LNCAP (cell line): ENCODE measurements around the gene MICA.
A peak's percentile ranks its signal among the peaks of the same experiment; 100 is the strongest.

Experiments used
- CTCF ChIP-seq: fragments of 450-650 bp; IDR thresholded peaks from 2 replicates; pipeline ENCODE4 v1.5.1; 2017; ENCODE audit warnings: mild to moderate bottlenecking

Gene MICA

GRCh38 chr6:31430449-31430848 lies 27.1 kb downstream of the MICA start:
- TF ChIP-seq CTCF: no peak

- TF ChIP-seq CTCF: no peak
Measured at GRCh38 chr6:31438222-31438621, 34.8 kb downstream of the MICA start.

- no peak for TF ChIP-seq CTCF
Measured at GRCh38 chr6:31438677-31439076, 35.3 kb downstream of the MICA start.

- peak; percentile 77 for TF ChIP-seq CTCF
Measured at GRCh38 chr6:31441365-31442267, 38.2 kb downstream of the MICA start.

GRCh38 chr6:31446481-31446880 lies 43.1 kb downstream of the MICA start:
- no peak for TF ChIP-seq CTCF

GRCh38 chr6:31450751-31451150 lies 47.4 kb downstream of the MICA start:
- TF ChIP-seq CTCF: no peak

GRCh38 chr6:31452859-31453258 lies 49.5 kb downstream of the MICA start:
- no peak for TF ChIP-seq CTCF
